RWPE2 (cell line): ENCODE data around the gene VWC2L.

Source experiments
- ATAC-seq: fragments of 200-7000 bp; cut with Tn5 transposase; 3 replicates; pipeline ENCODE4 v1.9.1; 2021; ENCODE audit warnings: low read depth
- DNase-seq: peaks from one replicate; pipeline ENCODE4 v3.0.0-alpha.2; 2020; ENCODE audit warnings: low spot score
- H3K27ac ChIP-seq: fragments of 450-650 bp; 2 replicates; pipeline ENCODE4 v1.5.1; 2017; ENCODE audit warnings: mild to moderate bottlenecking; ENCODE audit not compliant: poor library complexity, severe bottlenecking
- H3K27me3 ChIP-seq: fragments of 250-450 bp; sonication (Bioruptor Pico); 2 replicates; pipeline ENCODE4 v1.5.1; 2021; ENCODE audit warnings: mild to moderate bottlenecking, moderate library complexity; ENCODE audit not compliant: insufficient read depth, poor library complexity, severe bottlenecking
- H3K36me3 ChIP-seq: fragments of 250-450 bp; sonication (Bioruptor Pico); 2 replicates; pipeline ENCODE4 v1.5.1; 2020; ENCODE audit warnings: low read depth, mild to moderate bottlenecking, moderate library complexity
- H3K4me1 ChIP-seq: fragments of 250-450 bp; sonication (Bioruptor Pico); 2 replicates; pipeline ENCODE4 v1.5.1; 2021; ENCODE audit warnings: mild to moderate bottlenecking, moderate library complexity; ENCODE audit not compliant: insufficient read depth, poor library complexity, severe bottlenecking
- H3K4me3 ChIP-seq: fragments of 250-450 bp; sonication (Bioruptor Pico); 2 replicates; pipeline ENCODE4 v1.5.1; 2021; ENCODE audit warnings: mild to moderate bottlenecking, moderate library complexity; ENCODE audit not compliant: severe bottlenecking
- H3K9me3 ChIP-seq: fragments of 250-450 bp; sonication (Bioruptor Pico); 2 replicates; pipeline ENCODE4 v1.5.1; 2021; ENCODE audit warnings: mild to moderate bottlenecking, moderate library complexity; ENCODE audit not compliant: severe bottlenecking
- TF ChIP-seq, protein P1 (sequence below): fragments of 450-650 bp; IDR thresholded peaks from one replicate; pipeline ENCODE4 v1.5.1; 2017; ENCODE audit warnings: mild to moderate bottlenecking, moderate library complexity; ENCODE audit not compliant: poor library complexity, severe bottlenecking

The VWC2L gene

DNA sequence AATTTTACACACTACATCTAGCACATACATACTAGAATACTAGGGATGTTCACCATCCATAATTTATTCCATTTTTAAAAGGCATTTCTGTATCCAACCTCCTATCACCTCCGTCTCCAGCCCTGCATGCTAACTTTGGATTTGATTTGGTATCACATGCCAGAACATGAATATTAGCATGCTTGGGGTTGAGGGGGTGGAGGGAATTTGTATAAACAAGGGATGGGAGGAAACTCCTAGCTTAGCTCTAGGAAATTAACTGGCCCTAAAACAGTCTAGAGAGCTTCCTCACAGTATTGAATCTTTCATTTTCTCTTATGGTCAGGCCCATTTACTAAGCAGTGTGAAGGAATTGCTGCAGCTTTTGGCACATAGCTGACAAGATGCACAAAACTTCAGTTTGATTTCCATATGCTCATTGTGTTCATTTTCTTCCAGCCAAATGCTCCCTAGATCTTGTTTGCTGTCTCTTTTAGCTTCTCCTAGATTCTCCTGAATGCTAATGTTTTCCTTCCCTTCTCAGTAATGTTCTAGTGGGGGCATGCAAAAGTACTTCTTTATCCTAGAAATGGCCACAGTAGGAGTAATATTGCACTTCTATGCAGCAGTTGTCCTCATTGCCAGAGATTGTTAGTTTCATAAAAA is 135.2 kb downstream of the VWC2L start:
- no peak for ATAC-seq
- TF ChIP-seq, protein P1, sequence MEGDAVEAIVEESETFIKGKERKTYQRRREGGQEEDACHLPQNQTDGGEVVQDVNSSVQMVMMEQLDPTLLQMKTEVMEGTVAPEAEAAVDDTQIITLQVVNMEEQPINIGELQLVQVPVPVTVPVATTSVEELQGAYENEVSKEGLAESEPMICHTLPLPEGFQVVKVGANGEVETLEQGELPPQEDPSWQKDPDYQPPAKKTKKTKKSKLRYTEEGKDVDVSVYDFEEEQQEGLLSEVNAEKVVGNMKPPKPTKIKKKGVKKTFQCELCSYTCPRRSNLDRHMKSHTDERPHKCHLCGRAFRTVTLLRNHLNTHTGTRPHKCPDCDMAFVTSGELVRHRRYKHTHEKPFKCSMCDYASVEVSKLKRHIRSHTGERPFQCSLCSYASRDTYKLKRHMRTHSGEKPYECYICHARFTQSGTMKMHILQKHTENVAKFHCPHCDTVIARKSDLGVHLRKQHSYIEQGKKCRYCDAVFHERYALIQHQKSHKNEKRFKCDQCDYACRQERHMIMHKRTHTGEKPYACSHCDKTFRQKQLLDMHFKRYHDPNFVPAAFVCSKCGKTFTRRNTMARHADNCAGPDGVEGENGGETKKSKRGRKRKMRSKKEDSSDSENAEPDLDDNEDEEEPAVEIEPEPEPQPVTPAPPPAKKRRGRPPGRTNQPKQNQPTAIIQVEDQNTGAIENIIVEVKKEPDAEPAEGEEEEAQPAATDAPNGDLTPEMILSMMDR: no peak
- no peak overlapping the region for H3K4me3 ChIP-seq
- no peaks in the 10 kb centered on the region for H3K36me3 ChIP-seq
- no peaks in the 10 kb centered on the region for H3K9me3 ChIP-seq
- H3K4me1 ChIP-seq: peaks cover 12% of the 10 kb centered on the region
- no peak overlapping the region for H3K27ac ChIP-seq
- H3K27me3 ChIP-seq: no peaks in the 10 kb centered on the region
- DNase-seq: no peak

DNA sequence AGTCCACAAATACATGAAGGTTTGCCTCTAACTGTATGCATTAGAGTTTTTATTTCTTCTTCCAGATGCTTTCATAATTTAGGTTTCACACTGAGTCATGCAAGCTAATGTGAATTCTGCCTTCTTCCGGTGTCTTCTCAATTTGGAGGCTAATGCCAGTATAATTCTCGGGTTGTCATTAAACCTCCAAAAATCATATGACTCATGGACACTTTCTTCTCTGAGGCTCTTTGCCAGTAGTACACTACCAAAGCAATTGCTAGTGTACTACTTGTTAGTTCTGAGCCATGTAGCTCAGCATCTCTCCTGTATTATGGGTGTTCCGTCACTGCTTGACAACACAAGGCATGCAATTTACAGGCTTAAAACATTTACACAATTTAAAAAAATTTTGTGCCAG is 137.1 kb downstream of the VWC2L start:
- no peak for DNase-seq
- no peak for ATAC-seq
- Histone ChIP-seq H3K36me3 (no peaks in the 10 kb centered on the region), H3K4me3 (no peak overlapping the region), H3K4me1 (peaks cover 8% of the 10 kb centered on the region), H3K27ac (no peak overlapping the region), H3K9me3 (no peaks in the 10 kb centered on the region), H3K27me3 (no peaks in the 10 kb centered on the region)
- TF ChIP-seq, protein P1: no peak

DNA sequence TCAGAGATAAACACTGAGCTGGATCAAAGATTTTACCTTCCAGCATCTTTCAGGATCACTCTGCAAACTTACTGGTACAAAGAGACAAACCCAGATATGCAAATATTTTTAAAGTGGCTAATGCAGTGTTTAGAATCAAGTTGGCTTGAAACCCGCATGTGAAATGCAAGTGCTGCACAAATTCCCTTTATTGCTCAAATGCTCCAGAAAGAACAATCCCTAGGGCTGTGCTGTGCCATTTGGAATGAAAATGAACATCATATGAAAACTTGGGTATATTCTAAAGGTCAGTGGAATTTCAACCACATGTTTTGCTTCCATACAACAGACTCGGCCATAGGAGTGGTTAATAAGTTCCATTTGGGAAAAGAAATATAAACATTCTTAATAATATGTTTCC is 139.1 kb downstream of the VWC2L start:
- Histone ChIP-seq H3K4me1 (no peaks in the 10 kb centered on the region), H3K4me3 (no peak overlapping the region), H3K27me3 (no peaks in the 10 kb centered on the region), H3K27ac (no peak overlapping the region), H3K36me3 (no peaks in the 10 kb centered on the region), H3K9me3 (no peaks in the 10 kb centered on the region)
- ATAC-seq (no peak), DNase-seq (no peak)
- TF ChIP-seq, protein P1: no peak

DNA sequence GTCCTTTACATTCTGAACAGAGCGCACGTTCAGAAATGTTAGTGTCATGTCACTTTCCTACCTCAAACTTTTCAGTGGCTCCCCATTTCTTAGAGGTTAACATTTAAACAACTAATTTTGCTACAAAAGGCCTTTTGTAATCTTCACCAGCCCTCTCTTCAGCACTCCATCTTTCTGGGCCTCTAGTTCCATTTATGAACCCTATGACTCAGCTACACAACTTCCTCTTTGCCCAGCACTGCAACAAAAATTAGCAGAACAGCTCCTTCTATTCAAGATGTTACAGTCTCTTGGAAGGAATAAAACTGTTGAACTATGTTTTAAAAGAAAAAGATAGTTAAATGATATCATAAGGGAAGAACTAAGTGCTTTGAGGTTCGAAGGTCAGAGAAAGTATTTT is 139.9 kb downstream of the VWC2L start:
- Histone ChIP-seq H3K36me3 (no peaks in the 10 kb centered on the region), H3K4me1 (no peaks in the 10 kb centered on the region), H3K4me3 (no peak overlapping the region), H3K27ac (no peak overlapping the region), H3K27me3 (no peaks in the 10 kb centered on the region), H3K9me3 (no peaks in the 10 kb centered on the region)
- TF ChIP-seq, protein P1: no peak
- ATAC-seq: no peak
- DNase-seq: no peak

DNA sequence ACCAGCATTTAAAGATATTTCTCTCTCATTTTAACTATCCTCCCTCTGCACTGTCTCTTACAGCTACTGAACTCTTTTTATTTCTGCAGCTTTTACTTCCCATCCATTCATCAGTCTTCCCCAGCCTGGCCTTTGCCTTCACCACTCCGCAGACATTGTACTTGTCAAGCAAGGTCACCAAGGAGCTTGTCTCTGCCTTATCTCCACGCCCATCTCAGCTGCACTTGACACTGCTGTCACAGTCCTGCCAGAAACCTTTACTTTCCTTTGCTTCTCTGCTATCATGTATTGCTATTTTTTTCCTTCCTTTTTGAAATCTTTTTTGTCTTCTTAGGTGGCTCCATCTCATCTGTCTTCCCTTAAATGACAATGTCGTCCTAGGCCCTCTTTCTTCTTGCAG is 147.0 kb downstream of the VWC2L start:
- no peak for DNase-seq

More for the DNA sequence above, 147.0 kb downstream of the VWC2L start:
- Histone ChIP-seq H3K27ac (no peak overlapping the region), H3K9me3 (no peaks in the 10 kb centered on the region), H3K4me1 (peaks cover 4% of the 10 kb centered on the region), H3K36me3 (no peaks in the 10 kb centered on the region), H3K27me3 (no peaks in the 10 kb centered on the region), H3K4me3 (no peak overlapping the region)
- TF ChIP-seq, protein P1: no peak
- no peak for ATAC-seq
